T-cell (primary cell): Measurements from ENCODE around the gene LINGO1. TPM values are rescaled to one million over a fixed set of nuclear protein-coding genes. Genes with fewer than 3 reads are reported as not detected.

ENCODE experiments used
- ATAC-seq, 4 experiments: fragments of 200-7000 bp in 3 of 4; fragments of 150-1000 bp in 1 of 4; cut with Tn5 transposase; replicated peaks in 1 of 4; 1 replicate in 3 of 4; 2 replicates in 1 of 4; pipeline ENCODE4 v1.10.0; 2021; ENCODE audit warnings: moderate library complexity in 3 of 4, mild to moderate bottlenecking in 2 of 4, moderate number of reproducible peaks in 1 of 4
- CTCF ChIA-PET, 2 donors: fragments of 300-600 bp; sonication (Branson Sonifier 250); formaldehyde crosslinking; loops; one replicate each; lab custom pipeline; 2022; ENCODE audit warnings: antibody characterized with exemption in 2 of 2; lab: Charles Lee
- POLR2A ChIA-PET, 2 donors: fragments of 300-600 bp; sonication (Branson Sonifier 250); formaldehyde crosslinking; loops; one replicate each; lab custom pipeline; 2022; ENCODE audit warnings: antibody characterized with exemption in 2 of 2; lab: Charles Lee
- DNase-seq, 35 experiments: peaks; one replicate each; pipeline versions ENCODE4 v3.0.0 to v3.0.0-alpha.2; 2013 to 2023
- H3K27ac ChIP-seq: one replicate; pipeline ENCODE4 v1.5.1; 2013; ENCODE audit warnings: low read length
- H3K27me3 ChIP-seq, 2 experiments: replicated peaks in 1 of 2; 1 replicate in 1 of 2; 2 replicates in 1 of 2; pipeline versions ENCODE4 v1.6.1 to v1.7.0; 2013; ENCODE audit warnings: low read length in 1 of 2, mixed read lengths in 1 of 2; ENCODE audit not compliant: control insufficient read depth in 2 of 2, insufficient read depth in 2 of 2; ENCODE audit errors: extremely low read depth in 1 of 2
- H3K36me3 ChIP-seq, 2 donors: 1 replicate in 1 of 2; 2 replicates in 1 of 2; pipeline versions ENCODE4 v1.6.1 to v1.7.0; 2013; ENCODE audit warnings: low read length in 1 of 2; ENCODE audit not compliant: control insufficient read depth in 2 of 2, insufficient read depth in 1 of 2; ENCODE audit errors: extremely low read depth in 1 of 2
- H3K4me1 ChIP-seq, 2 experiments: 1 replicate in 1 of 2; 2 replicates in 1 of 2; pipeline versions ENCODE4 v1.6.1 to v1.7.0; 2013; ENCODE audit warnings: low read length in 2 of 2, mixed read lengths in 1 of 2; ENCODE audit not compliant: insufficient read depth in 2 of 2, control insufficient read depth in 1 of 2; ENCODE audit errors: extremely low read depth in 1 of 2
- H3K4me3 ChIP-seq, 2 donors: 1 replicate in 1 of 2; 2 replicates in 1 of 2; pipeline versions ENCODE4 v1.5.1 to v1.7.0; 2013; ENCODE audit warnings: mild to moderate bottlenecking in 2 of 2, low read length in 1 of 2, moderate library complexity in 1 of 2; ENCODE audit not compliant: control insufficient read depth in 1 of 2; ENCODE audit errors: extremely low read depth in 1 of 2
- H3K9me3 ChIP-seq: 2 replicates; pipeline ENCODE4 v1.7.0; 2013
- H3K27ac Mint-ChIP-seq, 2 donors: one replicate each; pipeline ENCODE4 v1.8.0; 2020 to 2021; ENCODE audit warnings: mild to moderate bottlenecking in 2 of 2, mixed read lengths in 2 of 2
- H3K27me3 Mint-ChIP-seq, 2 donors: one replicate each; pipeline ENCODE4 v1.8.0; 2021 to 2022; ENCODE audit warnings: mixed read lengths in 2 of 2
- H3K36me3 Mint-ChIP-seq: one replicate; pipeline ENCODE4 v1.8.0; 2021; ENCODE audit warnings: mixed read lengths
- H3K4me1 Mint-ChIP-seq, 3 donors: one replicate each; pipeline ENCODE4 v1.8.0; 2020 to 2022; ENCODE audit warnings: mixed read lengths in 3 of 3, mild to moderate bottlenecking in 1 of 3
- H3K4me3 Mint-ChIP-seq, 3 donors: one replicate each; pipeline ENCODE4 v1.8.0; 2020 to 2022; ENCODE audit warnings: mild to moderate bottlenecking in 3 of 3, mixed read lengths in 3 of 3, moderate library complexity in 3 of 3
- H3K9me3 Mint-ChIP-seq, 3 donors: one replicate each; pipeline ENCODE4 v1.8.0; 2020 to 2022; ENCODE audit warnings: mixed read lengths in 3 of 3
- WGBS: methylation state at CpG from one replicate; pipeline ENCODE4 v1.1.5; 2013; ENCODE audit warnings: missing lambda C conversion rate; ENCODE audit not compliant: insufficient coverage; 5-methylcytosine and 5-hydroxymethylcytosine counted together
- total RNA-seq, 35 experiments: library from RNA in 6 of 35; stranded (reverse) in 6 of 35; fragments of 120-200 nt in 1 of 35; gene quantifications; one replicate each; pipeline versions ENCODE4 v1.2.1 to v1.2.4 and lab custom pipeline; 2013 to 2026

Gene LINGO1
- total RNA-seq, 5 donors from 2014 or later (not counting 1 experiment from before 2014, with no cell fraction given) = 0.09 to 0.19 TPM; not detected in 3

GRCh38 chr15:77578641-77579372, 53.9 kb downstream of the LINGO1 start:
- ChIA-PET CTCF (interaction anchor here in 1 of 2 donors (0.5 kb wide), 1 partner anchor 1516 kb away, joined by 3 read pairs; no protein-coding TSS in a partner anchor), POLR2A (no interaction called here)
- no peak for DNase-seq

GRCh38 chr15:77577366-77577950, 55.3 kb downstream of the LINGO1 start:
- Histone ChIP-seq H3K27me3 (peaks cover 0 to 5% of the 10 kb centered on the region in 2 experiments), H3K4me1 (no peaks in the 10 kb centered on the region), H3K36me3 (no peaks in the 10 kb centered on the region), H3K4me3 (no peak overlapping the region), H3K9me3 (no peaks in the 10 kb centered on the region), H3K27ac (no peak overlapping the region)
- peaks cover 3 to 7% of the 10 kb centered on the region in 2 donors for H3K27me3 Mint-ChIP-seq
- H3K36me3 Mint-ChIP-seq = no peaks in the 10 kb centered on the region
- CTCF ChIA-PET = no interaction called here
- ATAC-seq = no peak
- H3K27ac Mint-ChIP-seq = no peak overlapping the region
- no peaks in the 10 kb centered on the region for H3K9me3 Mint-ChIP-seq
- POLR2A ChIA-PET = no interaction called here
- no peak for DNase-seq
- no peaks in the 10 kb centered on the region for H3K4me1 Mint-ChIP-seq
- 79% methylated on average over 9 of the region's 9 CpGs for WGBS
- no peak overlapping the region for H3K4me3 Mint-ChIP-seq

More at GRCh38 chr15:77578641-77579372, 53.9 kb downstream of the LINGO1 start:
- Mint-ChIP-seq H3K9me3 (no peaks in the 10 kb centered on the region), H3K27me3 (no peaks in the 10 kb centered on the region), H3K4me1 (no peaks in the 10 kb centered on the region), H3K4me3 (no peak overlapping the region), H3K36me3 (no peaks in the 10 kb centered on the region), H3K27ac (no peak overlapping the region)
- Histone ChIP-seq H3K4me3 (no peak overlapping the region), H3K27ac (no peak overlapping the region), H3K4me1 (no peaks in the 10 kb centered on the region), H3K27me3 (peaks cover 0 to 5% of the 10 kb centered on the region in 2 experiments), H3K9me3 (no peaks in the 10 kb centered on the region), H3K36me3 (no peaks in the 10 kb centered on the region)
- no peak for ATAC-seq
- WGBS = 89% methylated on average over 14 of the region's 15 CpGs

- Mint-ChIP-seq H3K27me3 (peaks cover 3 to 7% of the 10 kb centered on the region in 2 donors), H3K9me3 (no peaks in the 10 kb centered on the region), H3K4me3 (no peak overlapping the region), H3K27ac (no peak overlapping the region), H3K36me3 (no peaks in the 10 kb centered on the region), H3K4me1 (no peaks in the 10 kb centered on the region)
- 80% methylated on average over 1 of the region's 1 CpG for whole genome bisulfite sequencing
- Histone ChIP-seq H3K27ac (no peak overlapping the region), H3K4me1 (no peaks in the 10 kb centered on the region), H3K9me3 (no peaks in the 10 kb centered on the region), H3K36me3 (no peaks in the 10 kb centered on the region), H3K4me3 (no peak overlapping the region), H3K27me3 (peaks cover 0 to 10% of the 10 kb centered on the region in 2 experiments)
- ChIA-PET POLR2A (no interaction called here), CTCF (no interaction called here)
- no peak for DNase-seq
- ATAC-seq = no peak
Measured at GRCh38 chr15:77576538-77576937, 56.2 kb downstream of the LINGO1 start.

- DNase-seq = no peak
- H3K4me3 Mint-ChIP-seq = no peak overlapping the region
- H3K4me1 ChIP-seq = no peaks in the 10 kb centered on the region
- no peak for ATAC-seq
- H3K36me3 Mint-ChIP-seq = no peaks in the 10 kb centered on the region
- no peak overlapping the region for H3K27ac ChIP-seq
- no peaks in the 10 kb centered on the region for H3K9me3 ChIP-seq
- no peaks in the 10 kb centered on the region for H3K4me1 Mint-ChIP-seq
- H3K4me3 ChIP-seq = no peak overlapping the region
- H3K27me3 ChIP-seq = peaks cover 0 to 13% of the 10 kb centered on the region in 2 experiments
- no peaks in the 10 kb centered on the region for H3K36me3 ChIP-seq
- WGBS = 82% methylated on average over 11 of the region's 14 CpGs
- peaks cover 5 to 7% of the 10 kb centered on the region in 2 donors for H3K27me3 Mint-ChIP-seq
- H3K27ac Mint-ChIP-seq = no peak overlapping the region
- no peaks in the 10 kb centered on the region for H3K9me3 Mint-ChIP-seq
- POLR2A ChIA-PET = no interaction called here
- CTCF ChIA-PET = no interaction called here
Measured at GRCh38 chr15:77575203-77575934, 57.3 kb downstream of the LINGO1 start.

- Histone ChIP-seq H3K4me3 (no peak overlapping the region), H3K27me3 (peaks cover 0 to 17% of the 10 kb centered on the region in 2 experiments), H3K36me3 (no peaks in the 10 kb centered on the region), H3K4me1 (no peaks in the 10 kb centered on the region), H3K27ac (no peak overlapping the region), H3K9me3 (no peaks in the 10 kb centered on the region)
- CTCF ChIA-PET = no interaction called here
- DNase-seq (no peak), ATAC-seq (no peak)
- H3K36me3 Mint-ChIP-seq = no peaks in the 10 kb centered on the region
- 73% methylated on average over 4 of the region's 6 CpGs for WGBS
- no peak overlapping the region for H3K4me3 Mint-ChIP-seq
- peaks cover 0 to 2% (median 0%) of the 10 kb centered on the region in 3 donors for H3K4me1 Mint-ChIP-seq
- H3K27me3 Mint-ChIP-seq = peaks cover 7% of the 10 kb centered on the region in 2 donors
- no peak overlapping the region for H3K27ac Mint-ChIP-seq
- POLR2A ChIA-PET = no interaction called here
- no peaks in the 10 kb centered on the region for H3K9me3 Mint-ChIP-seq
Measured at GRCh38 chr15:77574521-77575202, 58.0 kb downstream of the LINGO1 start.

GRCh38 chr15:77573802-77574201, 58.9 kb downstream of the LINGO1 start:
- CTCF ChIA-PET = no interaction called here

More at GRCh38 chr15:77573802-77574201, 58.9 kb downstream of the LINGO1 start:
- Mint-ChIP-seq H3K4me1 (peaks cover 0 to 5% (median 0%) of the 10 kb centered on the region in 3 donors), H3K36me3 (no peaks in the 10 kb centered on the region), H3K27ac (no peak overlapping the region), H3K27me3 (peaks cover 7% of the 10 kb centered on the region in 2 donors), H3K9me3 (no peaks in the 10 kb centered on the region), H3K4me3 (no peak overlapping the region)
- no peaks in the 10 kb centered on the region for H3K36me3 ChIP-seq
- DNase-seq (no peak), ATAC-seq (no peak)
- no peak overlapping the region for H3K27ac ChIP-seq
- H3K27me3 ChIP-seq = peaks cover 0 to 24% of the 10 kb centered on the region in 2 experiments
- POLR2A ChIA-PET = no interaction called here
- H3K4me3 ChIP-seq = no peak overlapping the region
- 69% methylated on average over 2 of the region's 4 CpGs for WGBS
- no peaks in the 10 kb centered on the region for H3K9me3 ChIP-seq
- no peaks in the 10 kb centered on the region for H3K4me1 ChIP-seq
